ENCODE data around the gene KCNH3. TPM values are rescaled to one million over a fixed set of nuclear protein-coding genes. Genes with fewer than 3 reads are reported as not detected.

KCNH3 gene
- polyA plus RNA-seq, 1 donor (not counting 4 experiments of a cell fraction or from before 2014, with no cell fraction given): 0.08 TPM

- Histone ChIP-seq H3K9ac (ENCODE audit: control insufficient read depth, extremely low read depth, insufficient read depth, low read length) (no peak overlapping the region), H3K4me1 (ENCODE audit: control insufficient read depth, extremely low read depth, insufficient read depth, low read length) (peaks cover 35% of the 10 kb centered on the region), H3K4me3 (ENCODE audit: control insufficient read depth in 2 of 3, extremely low read depth in 1 of 3, insufficient read depth in 2 of 3, low read depth in 1 of 3, low read length in 3 of 3) (no peak overlapping the region), H4K20me1 (ENCODE audit: control insufficient read depth, extremely low read depth, insufficient read depth, low read length) (no peaks in the 10 kb centered on the region), H2AFZ (ENCODE audit: control insufficient read depth, low read length) (no peak overlapping the region), H3K9me1 (ENCODE audit: control insufficient read depth, extremely low read depth, insufficient read depth, low read length) (peaks cover 5% of the 10 kb centered on the region), H3K36me3 (ENCODE audit: control insufficient read depth in 2 of 2, extremely low read depth in 1 of 2, insufficient read depth in 2 of 2, low read length in 2 of 2) (no peaks in the 10 kb centered on the region), H3K27me3 (ENCODE audit: control insufficient read depth, extremely low read depth, insufficient read depth, low read length) (peaks cover 28% of the 10 kb centered on the region), H3K9me3 (ENCODE audit: control insufficient read depth, low read depth, low read length) (no peaks in the 10 kb centered on the region), H3K4me2 (ENCODE audit: control insufficient read depth, extremely low read depth, insufficient read depth, low read depth, low read length) (no peak overlapping the region), H3K27ac (ENCODE audit: control insufficient read depth, insufficient read depth, low read length) (no peak overlapping the region), H3K79me2 (ENCODE audit: control insufficient read depth, insufficient read depth, low read length) (no peaks in the 10 kb centered on the region)
- dilution Hi-C loops (cut with MboI; ENCODE audit: extremely low pct_ligation_motif_present, low sequenced_read_pairs): no loop called here
- DNase-seq (ENCODE audit: low read depth, low spot score): no peak
- no peak for FAIRE-seq
- TF ChIP-seq CTCF (optimal IDR thresholded peaks at IDR 0.05 in 1 of 3, IDR thresholded peaks at IDR 0.05 in 1 of 3, conservative IDR thresholded peaks at IDR 0.05 in 1 of 3; ENCODE audit: extremely low read depth in 1 of 3, insufficient read depth in 2 of 3, low read length in 3 of 3) (no peak), EZH2 (IDR thresholded peaks at IDR 0.05; ENCODE audit: low read length) (no peak)
These were observed 3.8 kb downstream of the KCNH3 start for GRCh38 chr12:49542592-49543160.

- H2AFZ ChIP-seq (ENCODE audit: control insufficient read depth, low read length): no peak overlapping the region
- H3K4me1 ChIP-seq (ENCODE audit: control insufficient read depth, extremely low read depth, insufficient read depth, low read length): peaks cover 37% of the 10 kb centered on the region
- H3K27me3 ChIP-seq (ENCODE audit: control insufficient read depth, extremely low read depth, insufficient read depth, low read length): peaks cover 27% of the 10 kb centered on the region
- no peak overlapping the region for H3K27ac ChIP-seq (ENCODE audit: control insufficient read depth, insufficient read depth, low read length)
- no peaks in the 10 kb centered on the region for H4K20me1 ChIP-seq (ENCODE audit: control insufficient read depth, extremely low read depth, insufficient read depth, low read length)
- dilution Hi-C loops (cut with MboI; ENCODE audit: extremely low pct_ligation_motif_present, low sequenced_read_pairs): no loop called here
- no peak overlapping the region for H3K4me2 ChIP-seq (ENCODE audit: control insufficient read depth, extremely low read depth, insufficient read depth, low read depth, low read length)
- H3K36me3 ChIP-seq (ENCODE audit: control insufficient read depth in 2 of 2, extremely low read depth in 1 of 2, insufficient read depth in 2 of 2, low read length in 2 of 2): no peaks in the 10 kb centered on the region
- no peak for TF ChIP-seq EZH2 (IDR thresholded peaks at IDR 0.05; ENCODE audit: low read length)
- TF ChIP-seq CTCF (optimal IDR thresholded peaks at IDR 0.05 in 1 of 3, IDR thresholded peaks at IDR 0.05 in 1 of 3, conservative IDR thresholded peaks at IDR 0.05 in 1 of 3; ENCODE audit: extremely low read depth in 1 of 3, insufficient read depth in 2 of 3, low read length in 3 of 3): no peak
- H3K4me3 ChIP-seq (ENCODE audit: control insufficient read depth in 2 of 3, extremely low read depth in 1 of 3, insufficient read depth in 2 of 3, low read depth in 1 of 3, low read length in 3 of 3): no peak overlapping the region
- no peaks in the 10 kb centered on the region for H3K9me3 ChIP-seq (ENCODE audit: control insufficient read depth, low read depth, low read length)
- no peak overlapping the region for H3K9ac ChIP-seq (ENCODE audit: control insufficient read depth, extremely low read depth, insufficient read depth, low read length)
- no peaks in the 10 kb centered on the region for H3K79me2 ChIP-seq (ENCODE audit: control insufficient read depth, insufficient read depth, low read length)
- peaks cover 5% of the 10 kb centered on the region for H3K9me1 ChIP-seq (ENCODE audit: control insufficient read depth, extremely low read depth, insufficient read depth, low read length)
- no peak for FAIRE-seq
- no peak for DNase-seq (ENCODE audit: low read depth, low spot score)
These were observed 4.5 kb downstream of the KCNH3 start for GRCh38 chr12:49543221-49543913.
